ENCODE data around the gene CTCF.

Gene CTCF

DNA sequence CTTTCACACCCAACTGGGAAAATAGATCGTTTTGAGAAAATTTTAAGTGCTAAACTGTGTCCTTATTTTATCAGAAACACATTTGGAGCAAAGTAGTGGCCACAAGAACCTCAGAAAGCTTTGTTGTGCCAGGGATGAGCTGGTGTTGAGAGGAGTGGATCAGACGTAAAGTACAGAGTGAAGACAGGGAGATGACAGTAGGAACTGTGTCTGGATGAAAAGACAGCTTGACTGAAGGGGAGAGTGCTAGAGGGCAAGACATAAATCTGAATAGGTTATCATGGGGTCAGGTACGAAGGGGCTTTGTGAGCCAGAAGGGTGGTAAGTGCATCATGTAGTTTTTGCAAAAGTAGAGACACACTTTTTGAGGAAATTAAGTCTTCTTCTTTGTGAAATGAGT lies 43.3 kb downstream of the CTCF start:
- DNase-seq = no peak

DNA sequence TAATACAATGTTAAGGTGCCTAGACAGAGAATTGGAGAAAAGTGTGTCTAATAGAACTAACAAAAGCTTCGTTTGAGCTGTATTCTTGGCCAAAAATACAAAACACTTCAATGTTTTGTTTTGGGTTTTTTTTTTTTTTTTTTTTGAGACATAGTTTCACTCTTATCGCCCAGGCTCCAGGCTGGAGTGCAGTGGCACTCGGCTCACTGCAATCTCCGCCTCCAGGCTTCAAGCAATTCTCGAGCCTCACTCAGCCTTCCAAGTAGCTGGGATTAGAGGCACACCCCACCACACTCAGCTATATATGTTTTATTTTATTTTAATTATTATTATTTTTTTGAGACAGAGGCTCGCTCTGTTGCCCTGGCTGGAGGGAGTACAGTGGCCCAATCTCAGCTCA lies 44.3 kb downstream of the CTCF start:
- DNase-seq = no peak

DNA sequence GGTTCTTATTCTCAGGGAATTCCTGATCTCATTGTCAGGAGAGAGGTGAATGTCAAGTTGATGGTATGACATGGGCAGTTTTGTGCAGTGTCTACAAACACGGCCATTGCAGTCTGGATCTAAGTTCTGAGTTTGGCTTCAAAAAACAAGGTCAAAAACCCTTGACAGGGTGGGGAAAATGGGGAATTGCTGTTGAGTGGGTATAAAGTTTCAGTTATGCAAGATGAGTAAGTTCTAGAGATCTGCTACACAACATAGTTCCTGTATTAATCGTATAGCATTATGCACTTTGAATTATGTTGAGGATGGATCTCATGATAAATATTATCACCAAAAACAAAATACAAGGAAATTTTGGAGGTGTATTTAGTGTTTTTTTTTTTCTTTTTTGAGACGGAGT lies 46.0 kb downstream of the CTCF start:
- no peak for DNase-seq

DNA sequence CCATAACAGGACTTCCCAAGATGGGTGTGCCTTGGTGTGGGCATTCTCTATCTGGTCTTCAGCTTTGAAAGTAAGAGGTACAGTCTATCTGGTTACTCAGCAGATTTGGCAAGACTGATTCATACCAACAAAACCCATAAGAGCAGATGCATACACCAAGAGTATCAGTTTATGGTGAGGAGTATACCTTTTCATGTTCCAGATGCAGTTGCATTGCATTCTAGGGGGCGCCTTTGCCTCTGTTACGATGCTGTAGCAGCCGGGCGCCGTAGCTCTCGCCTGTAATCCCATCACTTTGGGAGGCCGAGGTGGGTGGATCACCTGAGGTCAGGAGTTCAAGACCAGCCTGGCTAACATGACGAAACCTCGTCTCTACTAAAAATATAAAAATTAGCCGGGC lies 51.5 kb downstream of the CTCF start:
- DNase-seq = no peak

DNA sequence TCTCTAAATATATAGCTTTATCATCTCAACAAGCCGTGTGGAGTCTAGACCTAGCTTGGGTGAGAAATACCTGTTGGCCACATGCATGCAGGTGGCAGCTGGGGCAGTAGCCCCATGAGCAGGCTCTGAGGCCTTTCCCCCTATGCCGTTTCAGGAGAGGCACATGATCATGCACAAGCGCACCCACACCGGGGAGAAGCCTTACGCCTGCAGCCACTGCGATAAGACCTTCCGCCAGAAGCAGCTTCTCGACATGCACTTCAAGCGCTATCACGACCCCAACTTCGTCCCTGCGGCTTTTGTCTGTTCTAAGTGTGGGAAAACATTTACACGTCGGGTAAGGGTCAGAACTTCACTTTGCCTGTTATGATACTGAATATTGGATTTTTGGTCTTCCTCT lies 65.9 kb downstream of the CTCF start:
- no peak for DNase-seq

DNA sequence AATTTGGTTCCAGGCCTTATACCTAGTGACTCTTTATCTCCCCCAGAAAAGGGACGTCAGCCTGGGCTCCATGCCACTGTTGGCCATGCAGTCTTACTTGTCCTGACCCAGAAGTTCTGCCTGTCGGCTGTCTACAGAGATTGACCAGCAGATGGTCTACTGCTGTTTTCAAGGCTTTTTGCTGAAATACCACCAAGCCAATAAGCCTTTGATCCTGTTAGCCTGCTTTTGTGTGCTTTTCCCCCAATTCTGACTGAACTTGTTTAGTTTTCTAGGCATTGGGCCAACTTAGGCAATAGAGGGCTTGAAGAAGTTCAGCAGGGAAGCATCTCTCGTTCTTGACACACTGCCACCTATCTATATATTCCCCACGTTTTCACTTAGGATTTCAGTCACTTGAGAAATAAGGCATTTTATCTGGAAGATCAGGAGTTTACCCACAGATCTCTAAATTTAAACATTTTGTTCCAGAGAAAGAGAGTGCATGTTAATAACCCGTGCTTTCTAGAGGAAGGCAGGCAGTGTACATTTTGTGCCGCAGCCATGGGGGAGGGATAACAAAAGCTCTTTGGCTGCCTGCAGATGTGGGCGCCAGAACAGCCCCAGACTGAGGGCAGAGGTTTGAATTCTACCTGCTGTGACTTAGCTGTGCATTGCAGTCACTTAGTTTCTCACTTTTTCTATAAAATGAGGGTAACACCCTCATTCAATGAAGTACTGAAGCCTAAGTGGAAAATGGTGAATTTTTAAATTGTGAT lies 70.3 kb downstream of the CTCF start:
- DNase-seq = no peak

DNA sequence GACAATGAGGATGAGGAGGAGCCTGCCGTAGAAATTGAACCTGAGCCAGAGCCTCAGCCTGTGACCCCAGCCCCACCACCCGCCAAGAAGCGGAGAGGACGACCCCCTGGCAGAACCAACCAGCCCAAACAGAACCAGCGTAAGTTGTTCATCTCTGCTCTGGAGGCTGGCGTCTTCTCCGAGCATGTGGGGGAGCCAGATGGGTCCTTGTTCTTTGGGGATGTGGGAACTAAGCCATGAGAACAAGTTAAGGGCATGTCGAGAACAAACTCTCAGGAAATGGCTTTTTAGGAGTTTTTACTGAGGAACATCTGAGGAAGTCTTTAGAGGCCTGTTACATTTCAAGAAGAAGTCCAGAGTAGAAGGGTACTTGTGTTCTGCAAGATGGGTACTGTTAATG lies 74.4 kb downstream of the CTCF start:
- DNase-seq = no peak

DNA sequence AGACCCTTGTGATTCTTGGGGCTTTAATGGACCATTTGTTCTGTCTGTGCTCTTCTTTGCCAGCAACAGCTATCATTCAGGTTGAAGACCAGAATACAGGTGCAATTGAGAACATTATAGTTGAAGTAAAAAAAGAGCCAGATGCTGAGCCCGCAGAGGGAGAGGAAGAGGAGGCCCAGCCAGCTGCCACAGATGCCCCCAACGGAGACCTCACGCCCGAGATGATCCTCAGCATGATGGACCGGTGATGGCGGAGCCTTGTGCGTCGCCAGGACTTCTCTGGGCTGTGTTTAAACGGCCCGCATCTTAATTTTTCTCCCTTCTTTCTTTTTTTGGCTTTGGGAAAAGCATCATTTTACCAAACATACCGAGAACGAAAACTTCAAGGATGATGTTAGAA lies 75.3 kb downstream of the CTCF start:
- no peak for DNase-seq

DNA sequence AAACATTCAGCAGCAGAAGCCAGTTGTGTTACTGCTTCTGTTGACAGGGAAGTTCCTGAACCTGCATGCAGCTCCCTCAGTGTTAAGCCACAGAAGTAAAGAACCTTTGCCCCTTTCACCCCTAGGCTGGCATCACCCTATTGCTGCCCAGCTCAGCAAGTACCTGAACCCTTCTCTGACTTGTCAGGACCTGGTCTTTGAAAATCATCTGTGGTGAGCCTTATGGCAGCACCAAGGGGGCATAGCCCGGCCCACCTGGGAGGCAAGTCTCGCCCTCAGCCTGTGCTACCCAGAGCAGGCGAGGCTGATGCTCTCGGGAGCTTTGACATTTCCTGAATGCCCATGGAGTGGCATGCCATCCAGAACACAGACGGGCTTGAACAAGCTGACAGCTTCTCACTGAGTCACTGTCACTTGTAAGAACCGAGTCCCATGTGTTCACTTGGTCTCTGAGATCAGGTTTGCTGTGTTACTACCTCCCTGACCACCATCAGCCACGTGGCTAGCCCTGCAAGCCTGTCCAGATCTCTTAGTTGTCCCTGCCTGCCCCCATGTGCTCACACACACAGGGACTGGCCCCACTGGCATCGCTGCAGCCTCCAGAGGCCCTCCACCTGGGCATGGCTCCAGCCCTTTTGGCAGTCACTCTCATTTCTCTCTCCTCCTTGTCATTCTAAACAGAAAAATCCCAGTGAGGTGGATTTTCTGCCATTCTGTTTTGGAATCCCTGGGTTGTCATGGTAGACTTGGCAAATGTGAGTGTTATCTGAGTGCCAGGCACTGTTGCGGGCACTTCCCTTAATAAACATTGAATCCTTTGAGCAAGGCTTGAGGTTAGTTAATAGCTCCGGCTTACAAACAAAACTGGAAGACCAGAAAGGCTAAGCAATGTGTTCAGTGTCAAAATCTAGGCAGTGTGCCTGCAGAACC lies 79.7 kb downstream of the CTCF start:
- DNase-seq = no peak

DNA sequence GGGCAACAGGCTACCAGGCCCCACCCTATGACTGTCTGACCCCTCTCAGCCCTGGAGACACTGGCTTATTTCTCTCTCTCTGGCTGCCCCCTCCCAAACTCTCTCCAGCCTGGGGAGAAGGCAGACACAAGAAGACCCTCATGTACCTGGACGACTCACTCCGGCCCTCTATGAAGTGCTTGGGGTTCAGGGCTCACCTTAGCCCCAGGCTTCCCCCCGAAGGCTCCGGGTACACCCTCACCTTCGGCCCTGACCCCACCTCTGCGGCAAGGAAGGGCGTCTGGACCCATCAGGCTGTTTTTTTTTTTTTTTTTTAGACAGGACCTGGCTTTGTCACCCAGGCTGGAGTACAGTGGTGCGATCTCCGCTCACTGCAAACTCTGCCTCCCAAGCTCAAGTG lies 81.7 kb downstream of the CTCF start:
- DNase-seq = no peak

DNA sequence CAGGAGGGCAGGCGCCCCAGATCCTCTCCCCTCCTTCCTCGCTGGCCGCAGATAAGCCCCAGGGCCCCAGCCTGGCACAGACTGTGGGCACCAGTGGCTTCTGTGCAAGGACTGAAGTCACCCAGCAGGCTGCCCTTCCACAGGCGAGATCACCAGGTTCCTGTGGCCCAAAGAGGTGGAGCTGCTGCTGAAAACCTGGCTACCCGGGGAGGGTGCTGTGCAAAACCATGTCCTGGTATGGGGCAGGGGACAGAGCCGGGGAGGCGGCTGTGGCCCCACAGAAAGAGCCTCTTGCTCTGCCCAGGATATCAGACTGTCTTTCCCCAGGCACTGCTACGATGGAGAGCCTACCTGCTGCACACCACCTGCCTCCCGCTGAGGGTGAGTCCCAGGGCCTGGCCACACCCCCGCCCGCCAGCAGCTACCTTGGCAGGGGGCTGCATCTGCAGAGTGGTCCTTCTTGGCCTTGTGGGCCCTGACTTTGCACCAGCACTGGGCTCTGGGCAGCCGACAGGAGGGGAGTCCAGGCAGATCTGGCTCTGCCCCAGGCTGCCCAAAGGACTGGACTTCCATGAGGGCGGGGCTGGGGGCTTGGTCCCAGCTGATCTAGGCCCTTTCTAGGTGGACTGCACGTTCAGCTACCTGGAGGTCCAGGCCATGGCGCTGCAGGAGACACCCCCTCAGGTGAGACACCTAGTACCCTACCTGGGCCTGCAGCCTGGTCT lies 83.2 kb downstream of the CTCF start:
- DNase-seq = no peak

DNA sequence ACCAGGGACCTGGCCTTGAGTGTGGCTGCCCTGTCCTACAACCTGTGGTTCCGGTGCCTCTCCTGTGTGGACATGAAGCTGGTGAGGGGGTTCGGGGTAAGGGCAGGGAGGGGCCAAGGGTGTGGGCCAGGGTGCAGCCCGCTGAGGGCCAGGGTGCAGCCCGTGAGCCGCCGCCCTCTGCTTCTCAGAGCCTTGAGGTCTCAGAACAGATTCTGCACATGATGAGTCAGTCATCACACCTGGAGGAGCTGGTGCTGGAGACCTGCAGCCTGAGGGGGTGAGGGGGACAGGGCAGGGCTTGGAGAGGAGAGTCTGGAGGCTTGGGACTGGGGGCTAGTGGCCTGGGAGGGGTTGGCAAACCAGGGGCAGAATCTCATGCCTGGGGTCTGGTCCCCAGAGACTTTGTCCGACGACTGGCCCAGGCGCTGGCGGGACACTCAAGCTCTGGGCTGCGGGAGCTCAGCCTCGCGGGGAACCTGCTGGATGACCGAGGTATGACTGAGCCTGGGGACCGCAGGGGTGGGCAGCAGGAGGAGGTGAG lies 84.9 kb downstream of the CTCF start:
- no peak for DNase-seq

DNA sequence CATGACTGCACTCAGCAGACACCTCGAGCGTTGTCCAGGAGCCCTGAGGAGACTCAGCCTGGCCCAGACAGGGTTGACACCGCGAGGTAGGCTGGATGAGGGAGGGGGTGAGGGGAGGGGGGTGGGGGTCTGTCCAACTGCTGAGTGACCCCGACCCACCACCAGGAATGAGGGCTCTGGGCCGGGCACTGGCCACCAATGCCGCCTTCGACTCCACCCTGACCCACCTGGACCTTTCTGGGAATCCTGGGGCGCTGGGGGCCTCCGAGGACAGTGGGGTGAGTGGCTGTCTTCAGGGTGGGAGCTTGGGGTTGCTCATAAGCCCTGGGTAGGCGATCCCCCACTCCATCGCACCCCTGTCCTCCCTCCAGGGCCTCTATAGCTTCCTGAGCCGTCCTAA lies 85.4 kb downstream of the CTCF start:
- no peak for DNase-seq

DNA sequence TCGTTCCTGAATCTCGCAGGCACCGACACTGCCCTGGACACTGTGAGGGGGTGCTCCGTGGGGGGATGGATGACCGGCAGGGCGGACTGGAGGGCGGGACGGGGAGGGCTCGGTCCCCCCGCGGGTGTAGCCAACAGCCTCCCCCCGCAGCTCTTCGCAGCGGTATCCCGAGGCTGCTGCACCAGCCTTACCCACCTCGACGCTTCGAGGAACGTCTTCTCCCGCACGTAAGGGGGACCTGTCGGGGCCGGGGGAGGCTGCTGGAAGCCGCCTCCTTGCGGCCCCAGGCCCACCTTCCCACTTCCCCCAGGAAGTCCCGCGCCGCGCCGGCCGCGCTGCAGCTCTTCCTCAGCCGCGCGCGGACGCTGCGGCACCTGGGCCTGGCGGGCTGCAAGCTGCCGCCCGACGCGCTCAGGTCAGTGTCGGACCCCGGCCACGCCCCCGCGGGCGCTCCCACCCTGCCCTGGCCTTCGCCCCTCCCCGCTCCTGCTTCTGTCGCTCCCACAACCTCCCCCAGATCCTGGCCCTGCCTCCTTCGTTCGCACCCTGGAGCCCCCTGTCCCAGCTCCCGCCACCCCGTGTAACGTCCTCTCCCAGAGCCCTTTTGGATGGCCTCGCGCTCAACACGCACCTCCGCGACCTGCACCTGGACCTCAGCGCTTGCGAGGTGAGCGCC lies 85.9 kb downstream of the CTCF start:
- DNase-seq = no peak

DNA sequence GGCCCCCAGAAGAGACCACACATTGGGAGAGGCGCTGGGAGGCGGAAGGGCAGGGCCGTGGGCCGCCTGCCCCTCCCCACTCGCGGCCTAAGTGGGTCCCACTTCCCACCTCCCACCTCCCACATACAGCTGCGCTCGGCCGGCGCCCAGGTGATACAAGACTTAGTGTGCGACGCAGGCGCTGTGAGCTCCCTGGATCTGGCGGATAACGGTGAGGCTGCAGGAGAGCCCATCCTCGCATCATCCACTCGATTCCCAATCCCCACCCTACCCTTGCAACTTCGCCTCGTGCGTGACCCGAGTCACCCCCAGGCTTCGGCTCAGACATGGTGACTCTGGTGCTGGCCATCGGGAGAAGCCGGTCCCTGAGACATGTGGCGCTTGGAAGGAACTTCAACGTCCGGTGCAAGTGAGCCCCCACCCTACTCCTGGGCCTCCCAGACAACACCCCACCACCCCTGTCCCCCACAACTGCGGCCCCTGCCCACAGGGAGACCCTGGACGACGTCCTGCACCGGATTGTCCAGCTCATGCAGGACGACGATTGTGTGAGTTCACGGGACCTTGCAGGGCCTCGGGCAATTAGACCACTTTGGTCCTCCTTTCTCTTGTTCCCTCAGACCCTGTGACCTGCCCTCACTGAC lies 86.6 kb downstream of the CTCF start:
- DNase-seq = no peak

DNA sequence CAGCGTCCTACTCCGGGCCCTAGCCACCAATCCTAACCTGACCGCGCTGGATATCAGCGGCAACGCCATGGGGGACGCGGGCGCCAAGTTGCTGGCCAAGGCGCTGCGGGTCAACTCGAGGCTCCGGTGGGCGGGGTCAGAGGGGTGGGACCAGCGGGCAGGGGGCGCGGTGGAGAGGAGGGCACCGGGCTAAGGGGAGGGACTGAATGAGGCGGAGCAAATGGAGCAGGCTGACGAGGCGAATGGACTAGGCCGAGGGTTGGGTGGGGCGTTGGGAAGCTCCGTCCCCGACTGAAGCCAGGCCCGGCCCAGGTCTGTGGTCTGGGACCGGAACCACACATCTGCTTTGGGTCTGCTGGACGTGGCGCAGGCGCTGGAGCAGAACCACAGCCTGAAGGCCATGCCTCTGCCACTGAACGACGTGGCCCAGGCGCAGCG lies 87.2 kb downstream of the CTCF start:
- DNase-seq = no peak

DNA sequence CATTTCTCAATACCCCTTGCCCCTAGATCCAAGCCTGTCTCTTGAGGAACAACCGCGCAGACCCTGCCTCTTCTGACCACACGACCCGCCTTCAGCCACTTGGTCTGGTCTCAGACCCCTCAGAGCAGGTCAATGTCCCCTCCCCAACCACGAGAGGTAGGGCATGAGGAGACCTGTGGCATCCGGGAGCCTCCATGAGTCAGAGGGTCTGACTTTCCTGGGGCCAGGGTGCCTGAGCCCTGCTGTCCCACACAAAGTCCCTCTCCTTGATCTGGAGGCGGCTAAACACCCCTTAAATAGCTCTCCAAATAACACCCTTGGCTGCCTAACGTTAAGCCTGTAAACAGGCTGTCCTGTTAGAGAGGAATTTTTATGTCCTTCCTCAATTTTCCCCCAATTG lies 87.7 kb downstream of the CTCF start:
- DNase-seq = no peak

DNA sequence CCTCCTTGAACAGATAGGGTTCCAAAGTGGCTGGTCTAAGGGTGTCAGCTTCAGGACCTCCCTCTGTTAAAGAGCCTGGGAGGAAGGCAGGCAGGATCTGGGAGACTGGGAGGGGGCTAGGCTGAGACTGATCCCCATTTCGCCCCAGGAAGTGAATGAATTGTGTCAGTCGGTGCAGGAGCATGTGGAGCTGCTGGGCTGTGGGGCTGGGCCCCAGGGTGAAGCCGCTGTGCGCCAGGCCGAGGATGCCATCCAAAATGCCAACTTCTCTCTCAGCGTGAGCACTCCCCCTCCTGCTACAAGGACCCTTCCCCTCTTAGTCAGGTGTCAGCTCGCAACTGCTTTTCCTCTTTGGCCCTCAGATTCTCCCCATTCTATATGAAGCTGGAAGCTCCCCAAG lies 88.7 kb downstream of the CTCF start:
- no peak for DNase-seq

DNA sequence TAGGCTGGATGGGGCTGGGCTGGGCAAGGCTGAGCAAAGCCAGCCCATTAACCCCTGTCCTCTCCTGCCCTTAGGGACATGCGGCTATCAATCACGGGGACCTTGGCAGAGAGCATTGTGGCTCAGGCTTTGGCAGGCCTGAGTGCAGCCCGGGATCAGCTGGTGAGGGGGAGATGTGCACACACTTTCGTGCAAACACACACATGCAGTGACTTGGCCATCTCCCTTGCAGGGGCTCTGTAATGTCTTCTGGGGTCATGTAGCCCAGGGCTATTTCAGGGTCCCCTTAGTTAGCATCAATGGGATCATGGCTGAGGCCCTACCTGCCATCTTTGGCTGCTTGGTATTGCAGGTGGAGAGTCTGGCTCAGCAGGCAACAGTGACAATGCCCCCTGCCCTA lies 89.5 kb downstream of the CTCF start:
- DNase-seq = no peak

DNA sequence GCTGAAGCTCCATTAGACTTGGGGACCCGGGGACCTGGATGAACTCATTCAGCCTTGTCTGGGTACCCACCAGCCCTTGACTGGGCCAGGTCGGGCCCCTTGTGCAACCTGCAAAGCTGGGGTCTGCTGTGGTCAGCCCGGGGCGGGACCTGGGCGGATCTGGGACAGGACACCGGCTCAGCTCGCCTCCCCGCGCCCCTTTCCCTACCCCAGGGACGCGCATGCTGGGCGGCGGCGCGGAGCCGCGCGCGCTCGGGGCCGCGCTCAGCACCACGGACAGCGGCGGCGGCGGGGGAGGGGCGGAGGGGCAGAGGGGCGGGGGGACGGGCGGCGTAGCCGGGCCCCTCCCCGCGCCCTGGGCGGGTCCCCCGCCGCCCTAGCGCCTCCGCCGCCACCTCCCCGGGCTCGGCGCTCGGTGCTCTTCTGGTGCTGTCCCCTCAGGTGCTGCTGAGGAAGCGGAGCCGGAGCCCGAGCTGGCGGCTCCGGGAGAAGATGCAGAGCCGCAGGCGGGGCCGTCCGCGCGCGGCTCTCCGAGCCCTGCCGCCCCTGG lies 90.3 kb downstream of the CTCF start:
- no peak for DNase-seq

DNA sequence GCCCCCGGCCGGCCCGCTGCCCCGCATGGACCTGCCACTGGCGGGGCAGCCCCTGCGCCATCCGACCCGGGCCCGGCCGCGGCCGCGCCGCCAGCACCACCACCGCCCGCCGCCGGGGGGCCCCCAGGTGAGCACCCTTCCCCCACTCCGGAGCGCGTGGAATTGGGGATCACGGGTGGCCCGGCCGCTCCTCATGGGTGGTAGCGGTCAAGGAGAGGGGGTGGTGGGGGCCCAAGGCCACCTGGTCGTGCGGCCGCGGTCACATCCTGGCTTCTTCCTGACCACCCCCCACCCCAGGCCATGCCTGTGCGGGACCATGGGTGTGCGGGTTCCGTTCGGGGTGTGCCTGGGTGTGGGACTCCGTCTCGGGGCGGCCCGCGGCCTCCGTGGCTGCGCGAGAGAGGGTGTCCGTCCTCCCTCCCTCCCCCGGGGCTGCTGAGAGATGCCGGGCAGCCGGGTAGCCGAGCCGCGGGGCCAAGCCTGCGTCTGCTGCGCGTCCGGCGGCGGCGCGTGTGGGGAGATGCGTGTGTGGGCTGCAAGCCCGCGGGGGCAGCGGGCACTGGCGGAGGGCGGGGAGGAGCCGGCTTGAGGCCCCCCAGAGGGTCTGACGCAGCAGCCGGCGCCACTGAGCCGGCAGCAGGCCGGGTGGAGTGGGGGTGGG lies 90.9 kb downstream of the CTCF start:
- no peak for DNase-seq
